HEK293 (cell line): ENCODE results near the gene CACNG4.
A peak's percentile ranks its signal among the peaks of the same experiment; 100 is the strongest.

ENCODE experiments used
- CTCF ChIA-PET: fragments of 350-600 bp; formaldehyde crosslinking; extraction: SDS; loops from one replicate; lab custom pipeline; 2021; ENCODE audit warnings: antibody characterized with exemption; lab: Yijun Ruan, JAX
- POLR2A ChIA-PET: fragments of 300-600 bp; formaldehyde crosslinking; extraction: SDS; loops from one replicate; lab custom pipeline; 2020; ENCODE audit warnings: antibody characterized with exemption, inconsistent platforms; lab: Yijun Ruan, JAX
- H3K27ac ChIP-seq: fragments of 200-500 bp; sonication (Bioruptor generic); 2 replicates; pipeline ENCODE4 v1.5.1; 2014; ENCODE audit warnings: low read depth, low read length, control low read depth, inconsistent platforms; ENCODE audit errors: extremely low read depth
- H3K36me3 ChIP-seq, 2 experiments: fragments of 200-500 bp in 1 of 2; sonication (Bioruptor generic) in 1 of 2; 1 replicate in 1 of 2; 2 replicates in 1 of 2; pipeline ENCODE4 v1.5.1; 2014 to 2017; ENCODE audit warnings: inconsistent platforms in 2 of 2, low read length in 2 of 2; ENCODE audit not compliant: control insufficient read depth in 2 of 2, insufficient read depth in 1 of 2
- H3K4me1 ChIP-seq: fragments of 200-500 bp; sonication (Bioruptor generic); 2 replicates; pipeline ENCODE4 v1.5.1; 2014; ENCODE audit warnings: mild to moderate bottlenecking, low read length, inconsistent platforms; ENCODE audit not compliant: control insufficient read depth, insufficient read depth
- H3K4me3 ChIP-seq: 2 replicates; pipeline ENCODE4 v1.5.1; 2011; ENCODE audit warnings: low read depth, mild to moderate bottlenecking, control low read depth, low read length, moderate library complexity
- H3K9me3 ChIP-seq: fragments of 200-500 bp; sonication (Bioruptor generic); 2 replicates; pipeline ENCODE4 v1.5.1; 2014; ENCODE audit warnings: low read depth, low read length, inconsistent platforms; ENCODE audit not compliant: control insufficient read depth, insufficient read depth
- GLIS1 ChIP-seq: fragments of 450-650 bp; formaldehyde crosslinking; IDR thresholded peaks from 2 replicates; pipeline ENCODE4 v1.5.1; 2016; ENCODE audit warnings: missing biosample characterization, missing genetic modification characterization
- INSM2 ChIP-seq: fragments of 450-650 bp; formaldehyde crosslinking; IDR thresholded peaks from 2 replicates; pipeline ENCODE4 v1.5.1; 2016; ENCODE audit warnings: missing biosample characterization, missing genetic modification characterization
- MYNN ChIP-seq: fragments of 450-650 bp; formaldehyde crosslinking; IDR thresholded peaks from 2 replicates; pipeline ENCODE4 v1.5.1; 2016; ENCODE audit warnings: missing biosample characterization, missing genetic modification characterization, borderline replicate concordance
- ZBTB1 ChIP-seq: fragments of 450-650 bp; formaldehyde crosslinking; IDR thresholded peaks from 2 replicates; pipeline ENCODE4 v1.5.1; 2016; ENCODE audit warnings: missing biosample characterization, missing genetic modification characterization
- ZNF121 ChIP-seq: fragments of 450-650 bp; formaldehyde crosslinking; IDR thresholded peaks from 2 replicates; pipeline ENCODE4 v1.5.1; 2016; ENCODE audit warnings: missing biosample characterization, missing genetic modification characterization
- ZNF132 ChIP-seq: fragments of 450-650 bp; formaldehyde crosslinking; IDR thresholded peaks from 2 replicates; pipeline ENCODE4 v1.5.1; 2017; ENCODE audit warnings: missing biosample characterization, missing genetic modification characterization, borderline replicate concordance
- ZNF19 ChIP-seq: fragments of 450-650 bp; formaldehyde crosslinking; IDR thresholded peaks from 2 replicates; pipeline ENCODE4; 2016; ENCODE audit warnings: missing biosample characterization, missing genetic modification characterization, low read depth
- ZNF280D ChIP-seq: fragments of 450-650 bp; formaldehyde crosslinking; IDR thresholded peaks from 2 replicates; pipeline ENCODE4 v1.5.1; 2016; ENCODE audit warnings: missing biosample characterization, missing genetic modification characterization
- ZNF292 ChIP-seq: fragments of 450-650 bp; formaldehyde crosslinking; IDR thresholded peaks from 2 replicates; pipeline ENCODE4 v1.5.1; 2016; ENCODE audit warnings: low read depth, missing biosample characterization, missing genetic modification characterization, borderline replicate concordance
- ZNF311 ChIP-seq: fragments of 450-650 bp; formaldehyde crosslinking; IDR thresholded peaks from 2 replicates; pipeline ENCODE4 v1.5.1; 2017; ENCODE audit warnings: missing biosample characterization, missing genetic modification characterization, borderline replicate concordance
- ZNF341 ChIP-seq: fragments of 450-650 bp; formaldehyde crosslinking; IDR thresholded peaks from 2 replicates; pipeline ENCODE4; 2016; ENCODE audit warnings: low read depth, missing biosample characterization, missing genetic modification characterization
- ZNF366 ChIP-seq: fragments of 450-650 bp; formaldehyde crosslinking; conservative IDR thresholded peaks from 2 replicates; pipeline ENCODE4 v1.5.1; 2016; ENCODE audit warnings: missing biosample characterization, missing genetic modification characterization
- ZNF658 ChIP-seq: fragments of 450-650 bp; formaldehyde crosslinking; IDR thresholded peaks from 2 replicates; pipeline ENCODE4; 2016; ENCODE audit warnings: missing biosample characterization, missing genetic modification characterization
- ZNF704 ChIP-seq: fragments of 450-650 bp; formaldehyde crosslinking; IDR thresholded peaks from 2 replicates; pipeline ENCODE4 v1.5.1; 2016; ENCODE audit warnings: missing biosample characterization, missing genetic modification characterization

Gene CACNG4

GRCh38 chr17:66942451-66943264 is 21.8 kb upstream of the CACNG4 start:
- Histone ChIP-seq H3K36me3 (no peaks in the 10 kb centered on the region), H3K27ac (no peak overlapping the region)
- CTCF ChIA-PET: no interaction called here
- TF ChIP-seq MYNN (no peak), ZNF280D (tag by site-specific recombination) (0 out of 2 replicates have a peak, but pooled peaks have one; percentile 47), ZNF121 (no peak)
- TF ChIP-seq, all 188 proteins: peak for 1
- H3K4me3 ChIP-seq: no peak overlapping the region
- H3K4me1 ChIP-seq: no peaks in the 10 kb centered on the region
- H3K9me3 ChIP-seq: no peaks in the 10 kb centered on the region
- POLR2A ChIA-PET: no interaction called here

- TF ChIP-seq ZNF311 (tag by site-specific recombination): no peak
- no peak for TF ChIP-seq ZBTB1 (tag by site-specific recombination)
- Histone ChIP-seq H3K4me1 (no peaks in the 10 kb centered on the region), H3K36me3 (no peaks in the 10 kb centered on the region), H3K9me3 (no peaks in the 10 kb centered on the region), H3K27ac (no peak overlapping the region), H3K4me3 (no peak overlapping the region)
- ChIA-PET POLR2A (interaction anchor here (0.7 kb wide), 1 partner anchor 1979 kb away, joined by 6 read pairs; no protein-coding TSS in a partner anchor), CTCF (interaction anchor here (0.8 kb wide), 1 partner anchor 402 kb away, joined by 4 read pairs; no protein-coding TSS in a partner anchor)
Observed at GRCh38 chr17:66943484-66943883, 21.0 kb upstream of the CACNG4 start.

GRCh38 chr17:66944351-66945146 is 20.0 kb upstream of the CACNG4 start:
- Histone ChIP-seq H3K4me3 (no peak overlapping the region), H3K9me3 (no peaks in the 10 kb centered on the region), H3K4me1 (no peaks in the 10 kb centered on the region), H3K27ac (no peak overlapping the region), H3K36me3 (no peaks in the 10 kb centered on the region)
- CTCF ChIA-PET: interaction anchor here (0.8 kb wide), 1 partner anchor 401 kb away, joined by 4 read pairs; no protein-coding TSS in a partner anchor
- TF ChIP-seq ZNF132 (tag by site-specific recombination) (no peak), ZNF366 (no peak), GLIS1 (tag by site-specific recombination) (peak; percentile 48), INSM2 (tag by site-specific recombination) (no peak), ZNF658 (tag by site-specific recombination) (no peak), ZNF704 (no peak), ZNF19 (no peak), ZNF292 (no peak), ZNF341 (tag by site-specific recombination) (0 out of 2 replicates have a peak, but pooled peaks have one; percentile 15)
- TF ChIP-seq, all 188 proteins: peak for 2
- POLR2A ChIA-PET: interaction anchor here (0.6 kb wide), 1 partner anchor 1822 kb away, joined by 3 read pairs; no protein-coding TSS in a partner anchor
